GM23338 (cell line): ENCODE results near the gene MRPL1. TPM values are rescaled to one million over a fixed set of nuclear protein-coding genes. Genes with fewer than 3 reads are reported as not detected.

ENCODE experiments used
- ATAC-seq: fragments of 200-7000 bp; cut with Tn5 transposase; 3 replicates; pipeline ENCODE4 v1.9.1; 2020
- DNase-seq: peaks from one replicate; pipeline ENCODE4 v3.0.0-alpha.2; 2015; ENCODE audit warnings: low spot score
- H2AFZ ChIP-seq: fragments of 200-600 bp; sonication (generic); 2 replicates; pipeline ENCODE4 v1.8.0; 2016; ENCODE audit warnings: antibody characterized with exemption, mild to moderate bottlenecking, moderate library complexity
- H3F3A ChIP-seq: fragments of 200-600 bp; sonication (generic); replicated peaks from 2 replicates; pipeline ENCODE4 v1.8.0; 2017; ENCODE audit warnings: antibody characterized with exemption, mixed run types, low read depth
- H3K27ac ChIP-seq: fragments of 200-600 bp; sonication (generic); 2 replicates; pipeline ENCODE4 v1.6.1; 2016; ENCODE audit warnings: low read depth
- H3K27me3 ChIP-seq: fragments of 200-600 bp; sonication (generic); 2 replicates; pipeline ENCODE4 v1.8.0; 2016; ENCODE audit warnings: mild to moderate bottlenecking, mixed run types, moderate library complexity; ENCODE audit not compliant: insufficient read depth
- H3K36me3 ChIP-seq: fragments of 200-600 bp; sonication (generic); 2 replicates; pipeline ENCODE4 v1.8.0; 2016; ENCODE audit warnings: mild to moderate bottlenecking; ENCODE audit not compliant: insufficient read depth
- H3K4me1 ChIP-seq: fragments of 200-600 bp; sonication (generic); 2 replicates; pipeline ENCODE4 v1.8.0; 2016; ENCODE audit warnings: mild to moderate bottlenecking, moderate library complexity; ENCODE audit not compliant: insufficient read depth
- H3K4me2 ChIP-seq: fragments of 200-600 bp; sonication (generic); 2 replicates; pipeline ENCODE4 v1.7.1; 2017; ENCODE audit warnings: mixed run types
- H3K4me3 ChIP-seq: fragments of 200-600 bp; sonication (generic); 2 replicates; pipeline ENCODE4 v1.6.1; 2016; ENCODE audit warnings: mixed run types
- H3K79me2 ChIP-seq: fragments of 200-600 bp; sonication (generic); replicated peaks from 2 replicates; pipeline ENCODE4 v1.8.0; 2017; ENCODE audit warnings: mild to moderate bottlenecking; ENCODE audit not compliant: insufficient read depth
- H3K9me2 ChIP-seq: fragments of 200-600 bp; sonication (generic); 2 replicates; pipeline ENCODE4 v1.8.0; 2017; ENCODE audit not compliant: insufficient read depth
- H4K20me1 ChIP-seq: fragments of 200-600 bp; sonication (generic); replicated peaks from 2 replicates; pipeline ENCODE4 v1.8.0; 2017; ENCODE audit warnings: mild to moderate bottlenecking; ENCODE audit not compliant: insufficient read depth
- H3K27ac Mint-ChIP-seq: 2 replicates; pipeline ENCODE4 v1.8.0; 2020; ENCODE audit warnings: inconsistent platforms, mild to moderate bottlenecking, moderate library complexity, mixed read lengths
- H3K27me3 Mint-ChIP-seq: 3 replicates; pipeline ENCODE4 v1.8.0; 2022; ENCODE audit warnings: low read depth, mild to moderate bottlenecking, moderate library complexity, mixed read lengths, inconsistent platforms; ENCODE audit not compliant: insufficient read depth, poor library complexity
- H3K36me3 Mint-ChIP-seq: 3 replicates; pipeline ENCODE4 v1.8.0; 2021; ENCODE audit warnings: low read depth, mild to moderate bottlenecking, inconsistent platforms, moderate library complexity, mixed read lengths
- H3K4me1 Mint-ChIP-seq: 3 replicates; pipeline ENCODE4 v1.8.0; 2020; ENCODE audit warnings: mild to moderate bottlenecking, inconsistent platforms, mixed read lengths
- H3K4me3 Mint-ChIP-seq: 3 replicates; pipeline ENCODE4 v1.8.0; 2021; ENCODE audit warnings: moderate library complexity, mild to moderate bottlenecking, inconsistent platforms, mixed read lengths
- H3K9me3 Mint-ChIP-seq: 3 replicates; pipeline ENCODE4 v1.8.0; 2020; ENCODE audit warnings: moderate library complexity, mild to moderate bottlenecking, inconsistent platforms, mixed read lengths
- CREB1 ChIP-seq: fragments of 250-450 bp; sonication (Bioruptor Pico); IDR thresholded peaks from 2 replicates; pipeline ENCODE4 v1.5.0; 2020; ENCODE audit warnings: low read depth, mild to moderate bottlenecking, moderate library complexity
- CTCF ChIP-seq, 2 experiments: fragments of 200-600 bp in 1 of 2; sonication (generic) in 1 of 2; conservative IDR thresholded peaks; 2 replicates each; pipeline versions ENCODE4 v1.5.1 to v1.6.1; 2016 to 2017; ENCODE audit warnings: antibody characterized with exemption in 2 of 2, low read depth in 2 of 2, mild to moderate bottlenecking in 2 of 2, moderate library complexity in 1 of 2
- EZH2 ChIP-seq: fragments of 200-600 bp; sonication (generic); IDR thresholded peaks from one replicate; pipeline ENCODE4 v1.8.0; 2017; ENCODE audit warnings: antibody characterized with exemption, mild to moderate bottlenecking, low read depth; ENCODE audit not compliant: unreplicated experiment
- NANOG ChIP-seq: IDR thresholded peaks from 2 replicates; pipeline ENCODE4 v1.6.1; 2016; ENCODE audit warnings: antibody characterized with exemption, borderline replicate concordance
- POLR2AphosphoS5 ChIP-seq: IDR thresholded peaks from 2 replicates; pipeline ENCODE4 v1.6.1; 2016; ENCODE audit warnings: antibody characterized with exemption, low read depth
- REST ChIP-seq: IDR thresholded peaks from one replicate; pipeline ENCODE4 v1.6.1; 2018; ENCODE audit warnings: antibody characterized with exemption; ENCODE audit not compliant: unreplicated experiment
- STAT1 ChIP-seq: IDR thresholded peaks from one replicate; pipeline ENCODE4 v1.6.1; 2016; ENCODE audit warnings: antibody characterized with exemption; ENCODE audit not compliant: unreplicated experiment
- ZNF114 ChIP-seq: fragments of 250-450 bp; sonication (Bioruptor Pico); IDR thresholded peaks from 2 replicates; pipeline ENCODE4 v1.5.0; 2020; ENCODE audit warnings: mild to moderate bottlenecking, moderate library complexity
- ZNF331 ChIP-seq: fragments of 250-450 bp; sonication (Bioruptor Pico); IDR thresholded peaks from 2 replicates; pipeline ENCODE4 v1.5.0; 2020; ENCODE audit warnings: low read depth, mild to moderate bottlenecking, moderate library complexity
- polyA plus RNA-seq: library from polyadenylated mRNA; unstranded; fragments of >200 nt; fragmentation: Nextera tagmentation; extraction: Ambion mirVana; gene quantifications from 2 replicates; pipeline ENCODE4 v1.2.1, GENCODE V29; 2016
- total RNA-seq: library from RNA; depleted of rRNA; stranded (reverse); fragments of >200 nt; shearing (Covaris generic); gene quantifications from 2 replicates; pipeline ENCODE4 v1.2.3, GENCODE V29; 2014
- TF ChIP-seq, protein P1 (sequence below): IDR thresholded peaks from 2 replicates; pipeline ENCODE4 v1.6.1; 2016; ENCODE audit warnings: antibody characterized with exemption

MRPL1 gene
- total and polyA plus RNA-seq, 2 experiments from 2014 or later: 29.2 to 46.5 TPM

GRCh38 chr4:77833126-77833724, 29.4 kb upstream of the MRPL1 start (continued):
- TF ChIP-seq REST (no peak), CTCF (conservative IDR thresholded peaks at IDR 0.05; ENCODE audit: low read depth in 2 of 2) (no peak), ZNF114 (no peak), NANOG (no peak), ZNF331 (CRISPR knock-in tag) (no peak), POLR2AphosphoS5 (no peak)
- TF ChIP-seq, protein P1, sequence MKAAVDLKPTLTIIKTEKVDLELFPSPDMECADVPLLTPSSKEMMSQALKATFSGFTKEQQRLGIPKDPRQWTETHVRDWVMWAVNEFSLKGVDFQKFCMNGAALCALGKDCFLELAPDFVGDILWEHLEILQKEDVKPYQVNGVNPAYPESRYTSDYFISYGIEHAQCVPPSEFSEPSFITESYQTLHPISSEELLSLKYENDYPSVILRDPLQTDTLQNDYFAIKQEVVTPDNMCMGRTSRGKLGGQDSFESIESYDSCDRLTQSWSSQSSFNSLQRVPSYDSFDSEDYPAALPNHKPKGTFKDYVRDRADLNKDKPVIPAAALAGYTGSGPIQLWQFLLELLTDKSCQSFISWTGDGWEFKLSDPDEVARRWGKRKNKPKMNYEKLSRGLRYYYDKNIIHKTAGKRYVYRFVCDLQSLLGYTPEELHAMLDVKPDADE: no peak

DNA sequence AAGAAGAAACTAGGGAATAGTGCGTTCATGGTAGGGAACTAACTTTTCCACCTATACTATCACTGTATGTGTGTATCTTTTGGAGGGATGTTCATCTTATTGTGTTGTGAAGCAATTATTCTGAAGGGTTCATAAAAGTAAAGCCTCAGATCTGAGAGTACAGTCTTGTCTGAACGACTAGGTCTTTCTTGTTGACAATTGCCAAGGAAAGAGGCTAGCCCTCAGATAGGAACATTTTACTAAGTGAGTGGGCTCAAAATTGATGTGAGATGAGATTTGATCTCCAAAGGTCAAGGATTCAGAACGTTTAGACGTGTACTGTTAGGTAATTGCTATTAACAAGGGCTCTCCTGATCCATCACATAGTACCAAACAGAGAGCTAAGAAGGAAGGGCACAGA, 28.2 kb upstream of the MRPL1 start:
- Mint-ChIP-seq H3K9me3 (no peaks in the 10 kb centered on the region), H3K4me1 (no peaks in the 10 kb centered on the region), H3K27me3 (peaks cover 2% of the 10 kb centered on the region), H3K4me3 (no peak overlapping the region), H3K27ac (no peak overlapping the region), H3K36me3 (no peaks in the 10 kb centered on the region)
- Histone ChIP-seq H3K9me2 (no peaks in the 10 kb centered on the region), H2AFZ (no peak overlapping the region), H3K4me1 (no peaks in the 10 kb centered on the region), H3K27ac (no peak overlapping the region), H4K20me1 (no peaks in the 10 kb centered on the region), H3K79me2 (no peaks in the 10 kb centered on the region), H3F3A (no peaks in the 10 kb centered on the region), H3K4me3 (no peak overlapping the region), H3K4me2 (no peak overlapping the region), H3K36me3 (no peaks in the 10 kb centered on the region), H3K27me3 (no peaks in the 10 kb centered on the region)
- DNase-seq (no peak), ATAC-seq (no peak)
- TF ChIP-seq REST (no peak), EZH2 (no peak), CREB1 (CRISPR knock-in tag) (no peak), NANOG (no peak), STAT1 (no peak), CTCF (conservative IDR thresholded peaks at IDR 0.05; ENCODE audit: low read depth in 2 of 2) (no peak)
